NK-92 treated with Interleukin-12 subunit alpha and Interleukin-12 subunit beta, amount 100 ng/mL, for 24 hours (cell line): ENCODE results near the gene ALX4.

Experiments used
- DNase-seq: peaks from one replicate; lab custom pipeline; 2025; lab: John Stamatoyannopoulos, UW

ALX4 gene

DNA sequence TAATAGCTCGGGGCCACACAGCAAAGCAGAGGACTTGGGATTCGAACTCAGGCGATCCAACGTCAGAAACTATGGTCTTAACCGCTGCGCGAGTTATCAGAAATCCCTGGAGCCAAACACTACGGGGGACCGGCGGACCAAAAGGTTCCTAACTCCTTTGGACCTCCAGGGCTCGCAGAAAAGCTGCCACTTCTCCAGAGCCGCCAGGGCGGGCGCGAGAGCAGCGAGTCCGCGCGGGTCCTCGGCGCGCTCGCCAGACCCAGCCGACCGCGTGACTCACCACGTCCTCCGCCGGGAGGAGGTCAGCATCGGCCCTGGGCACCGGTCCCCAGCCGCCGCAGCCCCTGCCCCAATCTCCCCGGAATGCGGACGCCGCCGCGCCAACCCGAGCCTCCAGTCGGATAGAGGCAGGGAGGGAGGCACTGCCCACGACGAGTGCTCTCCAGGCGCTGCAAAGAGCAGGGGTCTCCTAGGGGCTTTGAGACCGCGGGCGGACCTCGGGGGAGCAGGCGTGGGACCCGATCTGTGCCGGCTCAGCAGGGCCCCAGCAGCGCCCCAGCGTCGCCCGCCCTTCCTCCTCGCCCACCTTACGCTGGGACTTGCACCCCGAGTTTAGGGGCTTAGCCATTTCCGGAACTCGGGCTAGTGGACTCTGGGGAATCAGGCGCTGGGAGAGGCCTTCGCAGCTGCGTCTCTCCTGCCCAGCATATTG is 6.2 kb upstream of the ALX4 start:
- no peak for DNase-seq

GRCh38 chr11:44314733-44315132 is 4.8 kb upstream of the ALX4 start:
- DNase-seq, result no peak

DNA sequence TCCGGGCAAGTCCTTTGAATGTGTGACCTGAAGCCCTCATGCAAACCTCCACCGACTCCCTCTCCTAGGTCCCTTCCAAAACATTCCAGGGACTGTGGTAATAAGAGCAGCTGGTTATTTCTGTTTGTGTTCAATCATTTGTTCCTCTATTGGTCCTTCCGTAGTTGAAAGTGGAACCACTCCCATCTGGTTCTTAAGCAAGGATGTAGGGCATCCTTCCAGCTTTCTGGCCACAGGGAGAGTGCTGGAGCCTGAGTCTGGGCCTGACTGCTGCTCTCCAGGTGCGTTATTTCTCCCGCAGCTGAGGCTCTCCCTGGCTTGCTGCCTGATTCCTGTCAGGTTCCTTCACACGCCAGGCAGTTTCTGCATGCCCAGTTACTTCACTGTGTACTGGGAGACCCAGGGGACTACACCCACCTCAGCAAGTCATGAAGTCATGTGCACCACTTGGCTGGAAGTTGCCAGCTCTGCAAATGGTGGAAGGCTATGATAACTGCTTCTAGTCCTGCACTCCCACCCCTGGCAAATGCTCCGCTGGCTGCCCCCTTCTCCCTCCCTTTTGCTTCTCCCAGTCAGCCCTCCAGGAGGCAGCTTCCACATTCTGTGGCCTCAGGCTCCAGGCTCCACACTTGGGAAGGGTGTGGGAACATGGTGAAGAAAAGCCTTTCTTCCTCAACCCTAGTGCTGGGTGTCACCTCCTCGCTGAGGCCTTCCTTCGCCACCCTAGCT is 4.0 kb upstream of the ALX4 start:
- no peak for DNase-seq

GRCh38 chr11:44312876-44313275 is 2.9 kb upstream of the ALX4 start:
- no peak for DNase-seq

- DNase-seq, result no peak
These were observed 1.7 kb upstream of the ALX4 start for GRCh38 chr11:44311339-44312261.

GRCh38 chr11:44310463-44311272 is 729 bp upstream of the ALX4 start:
- no peak for DNase-seq

GRCh38 chr11:44310206-44310462 is 195 bp upstream of the ALX4 start:
- DNase-seq, result no peak

GRCh38 chr11:44308923-44309477 is 939 bp downstream of the ALX4 start:
- DNase-seq, result no peak

- DNase-seq, result no peak
These were observed 1.6 kb downstream of the ALX4 start for GRCh38 chr11:44308256-44308922.

GRCh38 chr11:44307340-44308099 is 2.4 kb downstream of the ALX4 start:
- no peak for DNase-seq

DNA sequence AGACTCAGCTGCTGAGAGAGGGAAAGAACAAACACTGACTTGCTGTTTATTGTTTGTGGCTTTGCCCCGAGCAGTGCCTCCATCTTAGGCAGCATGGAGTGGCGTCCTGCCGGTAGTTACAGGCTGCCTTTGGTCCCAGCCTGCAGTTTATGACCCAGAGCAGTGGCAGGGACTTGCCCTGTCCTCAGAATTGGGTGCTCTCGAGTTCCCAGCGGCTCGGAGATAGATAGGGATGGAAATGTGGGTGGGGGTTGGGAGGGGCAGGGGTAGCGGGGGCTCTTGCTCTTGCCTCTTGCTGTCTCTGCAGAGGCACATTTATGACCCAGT is 3.1 kb downstream of the ALX4 start:
- DNase-seq, result no peak

- DNase-seq, result no peak
These were observed 3.7 kb downstream of the ALX4 start for GRCh38 chr11:44306052-44306917.

GRCh38 chr11:44305470-44306051 is 4.4 kb downstream of the ALX4 start:
- DNase-seq, result no peak

- no peak for DNase-seq
These were observed 4.9 kb downstream of the ALX4 start for GRCh38 chr11:44305026-44305469.

GRCh38 chr11:44304091-44305025 is 5.6 kb downstream of the ALX4 start:
- DNase-seq, result no peak

DNA sequence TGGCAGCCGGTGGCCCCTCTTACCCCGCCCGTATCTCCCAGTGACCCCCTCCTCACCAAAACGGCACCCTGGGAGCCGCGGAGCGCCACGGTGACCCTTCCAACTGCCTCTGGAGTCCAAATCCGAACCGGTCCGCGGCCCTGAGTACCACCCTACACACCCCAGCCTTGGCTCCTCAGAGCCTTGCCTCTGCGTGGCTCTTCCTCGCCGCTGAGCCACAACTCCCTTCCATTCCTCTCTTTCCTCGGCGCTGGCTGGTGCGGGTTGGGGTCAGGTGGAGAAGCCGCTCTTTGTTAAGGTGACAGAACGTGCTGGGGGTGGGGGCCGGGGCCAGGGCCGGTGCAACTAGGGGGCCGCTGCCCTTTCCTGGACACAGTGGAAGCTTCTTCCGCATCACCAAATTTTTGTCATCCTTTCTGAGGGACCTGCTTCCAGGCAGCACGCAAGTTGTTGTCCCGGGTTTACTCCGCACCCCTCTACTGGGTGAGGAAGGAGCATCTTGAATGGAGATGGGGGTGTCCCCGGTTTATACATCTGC is 6.5 kb downstream of the ALX4 start:
- DNase-seq, result no peak

- DNase-seq, result peak; percentile 42
These were observed 8.2 kb downstream of the ALX4 start for GRCh38 chr11:44301564-44302271.
